GM12891 (cell line): ENCODE results near the gene TMPRSS15.

Experiments used
- PAX5 ChIP-seq: IDR thresholded peaks from 2 replicates; pipeline ENCODE4 v1.6.1; 2011; ENCODE audit warnings: low read length, moderate library complexity, mild to moderate bottlenecking; ENCODE audit not compliant: insufficient read depth, severe bottlenecking
- POLR2A ChIP-seq: IDR thresholded peaks from 2 replicates; pipeline ENCODE4 v1.6.1; 2011; ENCODE audit warnings: low read depth, low read length, control low read depth
- POLR2AphosphoS5 ChIP-seq: IDR thresholded peaks from 2 replicates; pipeline ENCODE4 v1.6.1; 2011; ENCODE audit warnings: low read depth, low read length, control low read depth

- no peak for TF ChIP-seq POLR2AphosphoS5
- no peak for TF ChIP-seq POLR2A
- no peak for TF ChIP-seq PAX5
Measured at GRCh38 chr21:18273400-18273799, 130.2 kb downstream of the TMPRSS15 start.
